ENCODE measurements around the gene FBXL13. TPM values are rescaled to one million over a fixed set of nuclear protein-coding genes. Genes with fewer than 3 reads are reported as not detected.
"Not testable (repeated sequence)": the region's sequence is repeated elsewhere in the genome, so short reads cannot be mapped to it uniquely, and the experiment has no call there.

Gene FBXL13
- total and polyA plus RNA-seq, 10 of the 15 experiments (the other 5 are each of a cell fraction or from before 2014, with no cell fraction given): 0.08 to 0.95 (median 0.28) TPM; not detected in 2

DNA sequence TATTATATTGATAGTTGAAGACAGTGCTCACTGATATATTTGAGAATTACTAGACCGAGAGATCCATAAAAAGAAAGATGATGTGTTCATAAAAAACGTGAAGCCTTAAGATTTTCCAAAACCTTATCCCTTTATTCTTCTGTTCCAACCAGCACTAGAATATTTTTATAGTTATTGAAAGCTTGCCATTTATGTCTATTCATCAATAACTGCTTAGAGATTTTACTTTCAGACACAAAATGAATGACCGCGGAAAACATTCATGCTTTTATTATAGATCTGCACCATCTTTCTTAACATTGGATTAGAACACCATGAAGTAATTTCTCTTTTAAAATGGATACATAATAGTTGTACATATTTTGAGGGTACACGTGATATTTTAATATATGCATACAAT is 77.6 kb downstream of the FBXL13 start:
- in situ Hi-C loops (cut with MboI): no loop called here
- ChIA-PET CTCF (no interaction called here), SMC1A (ENCODE audit: uncharacterized antibody, unreplicated experiment) (no interaction called here), POLR2A (no interaction called here), RAD21 (ENCODE audit: unreplicated experiment) (no interaction called here)
- H3K27me3 ChIP-seq (replicated peaks in 1 of 2; ENCODE audit: control insufficient read depth in 2 of 2, insufficient read depth in 2 of 2, low read length in 1 of 2): no peaks in the 10 kb centered on the region
- no peaks in the 10 kb centered on the region for H4K20me1 ChIP-seq (ENCODE audit: control insufficient read depth, insufficient read depth)
- H3K4me3 ChIP-seq: no peak overlapping the region
- no TSS peak for BruUV-seq (replicated peaks)
- H3K36me3 ChIP-seq (ENCODE audit: control insufficient read depth in 2 of 2, insufficient read depth in 2 of 2, low read length in 1 of 2): no peaks in the 10 kb centered on the region
- FAIRE-seq (no peak), DNase-seq (ENCODE audit: low read depth, low spot score) (no peak), ATAC-seq (no peak)
- H3K9me3 ChIP-seq (replicated peaks; ENCODE audit: control insufficient read depth, insufficient read depth, low read length): no peaks in the 10 kb centered on the region; the same call in 2 of the 3 replicates
- no peak overlapping the region for H3K9ac ChIP-seq (ENCODE audit: control insufficient read depth, insufficient read depth, low read length)
- H3K4me1 ChIP-seq (ENCODE audit: control insufficient read depth, insufficient read depth, low read length): no peaks in the 10 kb centered on the region
- WGBS (ENCODE audit: insufficient coverage, insufficient replicate concordance, low lambda C conversion rate, missing lambda C conversion rate): 55% methylated on average over 5 of the region's 5 CpGs
- intact Hi-C loops (cut with micrococcal nuclease; ENCODE audit: unreplicated experiment): no loop called here
- H2AFZ ChIP-seq (ENCODE audit: control insufficient read depth, low read depth, low read length): no peak overlapping the region
- TF ChIP-seq RUNX3 (IDR thresholded peaks at IDR 0.05; ENCODE audit: low read length): no peak
- TF ChIP-seq HDGF (IDR thresholded peaks at IDR 0.05): no peak
- no peak for TF ChIP-seq ZZZ3 (IDR thresholded peaks at IDR 0.05; ENCODE audit: control insufficient read depth, insufficient read length, low read depth)
- TF ChIP-seq RBBP5 (conservative IDR thresholded peaks at IDR 0.05): no peak
- no peak for TF ChIP-seq WRNIP1 (IDR thresholded peaks at IDR 0.05; ENCODE audit: borderline replicate concordance, low read depth, low read length)
- TF ChIP-seq IRF4 (IDR thresholded peaks at IDR 0.05; ENCODE audit: low read depth, low read length): no peak
- TF ChIP-seq CHD2 (IDR thresholded peaks at IDR 0.05; ENCODE audit: borderline replicate concordance, low read depth, low read length): no peak
- TF ChIP-seq, protein P1, sequence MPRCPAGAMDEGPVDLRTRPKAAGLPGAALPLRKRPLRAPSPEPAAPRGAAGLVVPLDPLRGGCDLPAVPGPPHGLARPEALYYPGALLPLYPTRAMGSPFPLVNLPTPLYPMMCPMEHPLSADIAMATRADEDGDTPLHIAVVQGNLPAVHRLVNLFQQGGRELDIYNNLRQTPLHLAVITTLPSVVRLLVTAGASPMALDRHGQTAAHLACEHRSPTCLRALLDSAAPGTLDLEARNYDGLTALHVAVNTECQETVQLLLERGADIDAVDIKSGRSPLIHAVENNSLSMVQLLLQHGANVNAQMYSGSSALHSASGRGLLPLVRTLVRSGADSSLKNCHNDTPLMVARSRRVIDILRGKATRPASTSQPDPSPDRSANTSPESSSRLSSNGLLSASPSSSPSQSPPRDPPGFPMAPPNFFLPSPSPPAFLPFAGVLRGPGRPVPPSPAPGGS (IDR thresholded peaks at IDR 0.05; ENCODE audit: borderline replicate concordance, insufficient read depth, low read depth, low read length, poor library complexity, severe bottlenecking): no peak
- no peak for TF ChIP-seq GATAD2B (conservative IDR thresholded peaks at IDR 0.05; ENCODE audit: low read depth)
- no peak for TF ChIP-seq ZNF207 (IDR thresholded peaks at IDR 0.05; ENCODE audit: borderline replicate concordance)
- TF ChIP-seq TAF1 (IDR thresholded peaks at IDR 0.05; ENCODE audit: borderline replicate concordance, low read depth, low read length): no peak
- TF ChIP-seq RAD51 (IDR thresholded peaks at IDR 0.05): no peak
- no peak overlapping the region for H3K4me2 ChIP-seq (ENCODE audit: control insufficient read depth, insufficient read depth)
- H3K79me2 ChIP-seq (ENCODE audit: control insufficient read depth, insufficient read depth, low read length): no peaks in the 10 kb centered on the region
- H3K27ac ChIP-seq (ENCODE audit: control insufficient read depth, insufficient read depth): no peak overlapping the region

DNA sequence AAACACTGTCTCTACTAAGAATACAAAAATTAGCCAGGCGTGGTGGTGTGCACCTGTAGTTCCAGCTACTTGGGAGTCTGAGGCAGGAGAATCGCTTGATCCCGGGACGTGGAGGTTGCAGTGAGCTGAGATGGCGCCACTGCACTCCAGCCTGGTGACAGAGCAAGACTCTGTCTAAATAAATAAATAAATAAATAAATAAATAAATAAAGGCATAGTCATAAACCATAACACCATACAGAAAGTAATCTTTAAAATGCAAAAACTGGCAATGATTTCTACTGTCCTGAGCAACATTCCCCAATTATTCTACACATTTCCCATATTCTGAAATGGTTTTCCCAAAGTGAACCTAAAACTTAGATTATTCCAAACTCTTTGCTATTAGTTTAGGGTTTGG is 79.0 kb downstream of the FBXL13 start:
- H3K9me3 ChIP-seq (replicated peaks; ENCODE audit: control insufficient read depth, insufficient read depth, low read length); in situ Hi-C loops (cut with MboI); SMC1A ChIA-PET (ENCODE audit: uncharacterized antibody, unreplicated experiment); H3K9ac ChIP-seq (ENCODE audit: control insufficient read depth, insufficient read depth, low read length); H3K4me1 ChIP-seq (ENCODE audit: control insufficient read depth, insufficient read depth, low read length); intact Hi-C loops (cut with micrococcal nuclease; ENCODE audit: unreplicated experiment); RAD21 ChIA-PET (ENCODE audit: unreplicated experiment); H3K27me3 ChIP-seq (replicated peaks in 1 of 2; ENCODE audit: control insufficient read depth in 2 of 2, insufficient read depth in 2 of 2, low read length in 1 of 2); H2AFZ ChIP-seq (ENCODE audit: control insufficient read depth, low read depth, low read length); ATAC-seq; CTCF ChIA-PET; H3K4me2 ChIP-seq (ENCODE audit: control insufficient read depth, insufficient read depth); H3K4me3 ChIP-seq; POLR2A ChIA-PET; H3K36me3 ChIP-seq (ENCODE audit: control insufficient read depth in 2 of 2, insufficient read depth in 2 of 2, low read length in 1 of 2); BruUV-seq (replicated peaks); H3K27ac ChIP-seq (ENCODE audit: control insufficient read depth, insufficient read depth); H3K79me2 ChIP-seq (ENCODE audit: control insufficient read depth, insufficient read depth, low read length); DNase-seq (ENCODE audit: low read depth, low spot score); FAIRE-seq; H4K20me1 ChIP-seq (ENCODE audit: control insufficient read depth, insufficient read depth): not testable (repeated sequence)
- 70% methylated on average over 5 of the region's 5 CpGs for WGBS (ENCODE audit: insufficient coverage, insufficient replicate concordance, low lambda C conversion rate, missing lambda C conversion rate)

All from GM12878 (cell line).